Prostate gland (tissue), 2 donors: ENCODE results near the gene ADPRHL1. TPM values are rescaled to one million over a fixed set of nuclear protein-coding genes. Genes with fewer than 3 reads are reported as not detected.

Experiments
- DNase-seq: peaks from one replicate; pipeline ENCODE4 v3.0.0-alpha.2; 2019; ENCODE audit warnings: low spot score
- H3K27ac ChIP-seq, 2 donors: fragments of 200-600 bp; sonication (generic); 2 replicates each; pipeline ENCODE4 v1.5.1; 2017 to 2019
- H3K27me3 ChIP-seq: fragments of 200-600 bp; sonication (generic); replicated peaks from 2 replicates; pipeline ENCODE4 v1.5.1; 2019; ENCODE audit not compliant: insufficient read depth
- H3K36me3 ChIP-seq, 2 donors: fragments of 200-600 bp; sonication (generic); 1 replicate in 1 of 2; 2 replicates in 1 of 2; pipeline versions ENCODE4 v1.5.1 to v1.8.1; 2017 to 2019
- H3K4me1 ChIP-seq: fragments of 200-600 bp; sonication (generic); replicated peaks from 2 replicates; pipeline ENCODE4 v1.5.1; 2019
- H3K4me3 ChIP-seq, 2 donors: fragments of 200-600 bp; sonication (generic); 2 replicates each; pipeline ENCODE4 v1.5.1; 2017 to 2019
- H3K9me3 ChIP-seq: fragments of 200-600 bp; sonication (generic); 2 replicates; pipeline ENCODE4 v1.5.1; 2017
- POLR2A ChIP-seq: fragments of 450-650 bp; IDR thresholded peaks from one replicate; pipeline ENCODE4 v1.6.1; 2016; ENCODE audit warnings: antibody characterized with exemption, mild to moderate bottlenecking
- POLR2AphosphoS5 ChIP-seq: sonication (generic); formaldehyde crosslinking; IDR thresholded peaks from one replicate; pipeline ENCODE4 v1.6.1; 2017; ENCODE audit warnings: antibody characterized with exemption
- WGBS: methylation state at CpG from one replicate; pipeline ENCODE4 v1.1.5; 2018; 5-methylcytosine and 5-hydroxymethylcytosine counted together
- intact Hi-C: fragments of 100-400 bp; cut with DNase I; formaldehyde crosslinking; loops from one replicate; pipeline ENCODE4 v1.14.2; 2022
- small RNA-seq, 2 donors: library from RNA; depleted of rRNA; stranded (forward); fragments of <200 nt; gene quantifications; one replicate each; pipeline ENCODE3, GENCODE V24; 2016
- total RNA-seq, 2 donors: library from RNA; depleted of rRNA; stranded (reverse); fragments of >200 nt; gene quantifications; one replicate each; pipeline ENCODE4 v1.1.0, GENCODE V29; 2016
- TF ChIP-seq, protein P1 (sequence below), 4 experiments: fragments of 200-600 bp in 2 of 4; fragments of 450-650 bp in 2 of 4; sonication (generic) in 2 of 4; IDR thresholded peaks; 1 replicate in 3 of 4; 2 replicates in 1 of 4; pipeline ENCODE4 v1.5.1; 2016 to 2019; ENCODE audit warnings: antibody characterized with exemption in 4 of 4, mild to moderate bottlenecking in 2 of 4, moderate library complexity in 2 of 4

ADPRHL1 gene
- total RNA-seq, 2 donors from 2014 or later = 3.7 to 3.9 TPM

- 81% methylated on average over 17 of the region's 17 CpGs for WGBS
- TF ChIP-seq, protein P1, sequence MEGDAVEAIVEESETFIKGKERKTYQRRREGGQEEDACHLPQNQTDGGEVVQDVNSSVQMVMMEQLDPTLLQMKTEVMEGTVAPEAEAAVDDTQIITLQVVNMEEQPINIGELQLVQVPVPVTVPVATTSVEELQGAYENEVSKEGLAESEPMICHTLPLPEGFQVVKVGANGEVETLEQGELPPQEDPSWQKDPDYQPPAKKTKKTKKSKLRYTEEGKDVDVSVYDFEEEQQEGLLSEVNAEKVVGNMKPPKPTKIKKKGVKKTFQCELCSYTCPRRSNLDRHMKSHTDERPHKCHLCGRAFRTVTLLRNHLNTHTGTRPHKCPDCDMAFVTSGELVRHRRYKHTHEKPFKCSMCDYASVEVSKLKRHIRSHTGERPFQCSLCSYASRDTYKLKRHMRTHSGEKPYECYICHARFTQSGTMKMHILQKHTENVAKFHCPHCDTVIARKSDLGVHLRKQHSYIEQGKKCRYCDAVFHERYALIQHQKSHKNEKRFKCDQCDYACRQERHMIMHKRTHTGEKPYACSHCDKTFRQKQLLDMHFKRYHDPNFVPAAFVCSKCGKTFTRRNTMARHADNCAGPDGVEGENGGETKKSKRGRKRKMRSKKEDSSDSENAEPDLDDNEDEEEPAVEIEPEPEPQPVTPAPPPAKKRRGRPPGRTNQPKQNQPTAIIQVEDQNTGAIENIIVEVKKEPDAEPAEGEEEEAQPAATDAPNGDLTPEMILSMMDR (IDR thresholded peaks at IDR 0.05) = no peak
- TF ChIP-seq POLR2A (no peak), POLR2AphosphoS5 (peak; percentile 28)
- H3K36me3 ChIP-seq = no peaks in the 10 kb centered on the region
- DNase-seq = no peak
- no peak overlapping the region for H3K4me3 ChIP-seq
- H3K9me3 ChIP-seq = no peaks in the 10 kb centered on the region
- no peaks in the 10 kb centered on the region for H3K4me1 ChIP-seq
- H3K27ac ChIP-seq = no peak overlapping the region
- H3K27me3 ChIP-seq = no peaks in the 10 kb centered on the region
- intact Hi-C loops = no loop called here
Measured at GRCh38 chr13:113351514-113352026, 101.7 kb downstream of the ADPRHL1 start.

GRCh38 chr13:113350938-113351335, 102.4 kb downstream of the ADPRHL1 start:
- TF ChIP-seq POLR2A = no peak
- TF ChIP-seq, protein P1 (IDR thresholded peaks at IDR 0.05) = no peak
- no peak for TF ChIP-seq POLR2AphosphoS5
- 88% methylated on average over 20 of the region's 20 CpGs for WGBS
- no peaks in the 10 kb centered on the region for H3K9me3 ChIP-seq
- no peak for DNase-seq
- H3K27ac ChIP-seq = no peak overlapping the region
- no peaks in the 10 kb centered on the region for H3K4me1 ChIP-seq
- H3K4me3 ChIP-seq = no peak overlapping the region
- intact Hi-C loops = no loop called here
- no peaks in the 10 kb centered on the region for H3K36me3 ChIP-seq
- H3K27me3 ChIP-seq = no peaks in the 10 kb centered on the region

GRCh38 chr13:113350065-113350937, 103.0 kb downstream of the ADPRHL1 start:
- Histone ChIP-seq H3K36me3 (no peaks in the 10 kb centered on the region), H3K4me1 (no peaks in the 10 kb centered on the region), H3K9me3 (no peaks in the 10 kb centered on the region), H3K27me3 (no peaks in the 10 kb centered on the region), H3K4me3 (no peak overlapping the region), H3K27ac (no peak overlapping the region)
- TF ChIP-seq, protein P1 (IDR thresholded peaks at IDR 0.05) = no peak
- TF ChIP-seq POLR2A = no peak
- TF ChIP-seq POLR2AphosphoS5 = no peak
- DNase-seq = no peak
- intact Hi-C loops = no loop called here
- WGBS = 89% methylated on average over 32 of the region's 32 CpGs

Small RNA genes lying within 50 kb of the gene (small RNA-seq; reads per million reads assigned to genes)
- gene RNU1-16P = 0 reads per million in 2 donors

Other genes with a start within 250 kb of the ADPRHL1 start
- gene PCID2, start 244.8 kb downstream of the ADPRHL1 start, total RNA-seq = 10 to 100 TPM; 47.7 to 48.6 TPM
- 100 to 1,000 TPM; 103 to 185 TPM for gene CUL4A, start 243.9 kb downstream of the ADPRHL1 start, total RNA-seq
- 100 to 1,000 TPM; 214 to 246 TPM for gene LAMP1, start 156.2 kb downstream of the ADPRHL1 start, total RNA-seq
- gene GRTP1, start 89.4 kb downstream of the ADPRHL1 start, total RNA-seq = 10 to 100 TPM; 23.5 to 43.1 TPM
- 10 to 100 TPM; 11.0 to 48.0 TPM for gene DCUN1D2, start 37.2 kb upstream of the ADPRHL1 start, total RNA-seq
- gene TFDP1, start 131.3 kb upstream of the ADPRHL1 start, total RNA-seq = 10 to 100 TPM; 50.1 to 62.4 TPM
- under 1 TPM in 1 of 2 donors, not detected in 1; 0.34 TPM for gene ATP4B, start 204.7 kb upstream of the ADPRHL1 start, total RNA-seq
- under 1 TPM in 1 of 2 donors, not detected in 1; 0.23 TPM for gene GRK1, start 213.7 kb upstream of the ADPRHL1 start, total RNA-seq